ENCODE measurements around the gene UNC13D. TPM values are rescaled to one million over a fixed set of nuclear protein-coding genes. Genes with fewer than 3 reads are reported as not detected.
A peak's percentile ranks its signal among the peaks of the same experiment; 100 is the strongest.
"Not testable (repeated sequence)": the region's sequence is repeated elsewhere in the genome, so short reads cannot be mapped to it uniquely, and the experiment has no call there.

Gene UNC13D
- total and polyA plus RNA-seq, 2 of the 4 experiments (the other 2 are of a cell fraction), result under 0.01 to 0.31 TPM

DNA sequence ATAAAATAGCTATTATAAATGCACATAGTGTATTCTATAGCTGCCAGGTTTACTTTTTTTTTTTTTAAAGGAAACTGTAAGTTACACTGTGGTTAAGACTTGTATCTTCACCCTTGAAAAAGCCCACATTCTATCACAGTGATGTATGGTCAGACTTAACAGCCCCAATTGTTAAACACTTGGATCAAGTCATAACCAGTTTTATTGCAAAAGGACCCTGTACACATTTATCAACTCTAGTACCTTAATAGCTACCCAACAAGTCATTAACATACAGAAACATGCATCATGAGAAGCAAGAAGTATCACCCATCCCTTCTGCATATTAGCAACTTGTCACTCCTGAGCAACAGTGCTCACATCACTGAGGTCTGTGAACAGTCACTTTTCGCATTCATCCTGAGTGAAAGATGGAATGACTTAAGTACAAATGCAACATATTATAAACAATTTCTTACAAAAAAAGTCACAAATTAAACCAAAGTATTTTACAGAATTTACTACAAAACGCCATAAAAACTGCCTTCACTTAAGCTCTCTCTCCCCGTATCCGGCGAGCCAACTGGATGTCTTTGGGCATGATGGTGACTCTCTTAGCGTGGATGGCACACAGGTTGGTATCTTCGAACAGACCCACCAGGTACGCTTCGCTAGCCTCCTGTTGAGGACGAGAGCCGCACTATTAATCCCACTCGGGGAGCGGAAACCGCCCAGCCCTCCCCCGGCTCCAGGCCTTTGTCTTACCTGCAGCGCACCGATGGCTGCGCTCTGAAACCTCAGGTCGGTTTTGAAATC is 65.9 kb downstream of the UNC13D start:
- H3K27me3 ChIP-seq (ENCODE audit: control insufficient read depth, insufficient read depth, low read length); in situ Hi-C loops (cut with MboI; ENCODE audit: low sequenced_read_pairs); H2BK120ac ChIP-seq (ENCODE audit: low read depth, low read length); H3K18ac ChIP-seq (ENCODE audit: low read depth, low read length); H4K8ac ChIP-seq (ENCODE audit: low read depth in 2 of 2, low read length in 2 of 2); H2BK15ac ChIP-seq (ENCODE audit: low read depth, low read length); H3K4me1 ChIP-seq (ENCODE audit: control insufficient read depth, insufficient read depth, low read length); H3K9me3 ChIP-seq (ENCODE audit: control insufficient read depth, insufficient read depth, low read length); H3K56ac ChIP-seq (ENCODE audit: extremely low read depth, insufficient read depth, low read length); ATAC-seq (ENCODE audit: low read depth); H4K5ac ChIP-seq (ENCODE audit: low read depth, low read length); H2BK20ac ChIP-seq (ENCODE audit: low read depth, low read length); H2AFZ ChIP-seq (replicated peaks; ENCODE audit: low read length, poor library complexity); intact Hi-C loops (cut with micrococcal nuclease); H2BK5ac ChIP-seq (ENCODE audit: low read depth, low read length, poor library complexity, severe bottlenecking); dilution Hi-C loops (cut with HindIII; ENCODE audit: low sequenced_read_pairs, unreplicated experiment); H2AK5ac ChIP-seq (ENCODE audit: low read depth, low read length); DNase-seq: not testable (repeated sequence)
- Histone ChIP-seq H3K23ac (ENCODE audit: low read depth, low read length) (peak overlapping the region; percentile 58; the same call in 1 of the 2 replicates), H4K91ac (ENCODE audit: insufficient read depth, low read depth, low read length) (0 out of 2 replicates have a peak overlapping the region, but pooled peaks have one; percentile 5), H3K14ac (replicated peaks; ENCODE audit: low read depth, low read length) (peak overlapping the region; percentile 33; the same call in 1 of the 2 replicates), H2AK9ac (replicated peaks; ENCODE audit: low read depth, low read length, poor library complexity) (peak overlapping the region; percentile 70), H3K4ac (ENCODE audit: low read depth, low read length) (peak overlapping the region; percentile 3; the same call in 1 of the 2 replicates), H3K79me1 (ENCODE audit: low read depth in 1 of 2, low read length in 2 of 2) (peaks cover 10 to 35% of the 10 kb centered on the region in 2 experiments), H3K36me3 (ENCODE audit: control insufficient read depth, insufficient read depth, low read length) (peaks cover 23% of the 10 kb centered on the region), H3K9me1 (ENCODE audit: insufficient read depth, low read length) (peaks cover 15% of the 10 kb centered on the region), H3K4me2 (ENCODE audit: low read depth, low read length) (peak overlapping the region; percentile 86), H3K27ac (ENCODE audit: insufficient read depth, low read length) (peak overlapping the region; percentile 86; the same call in 1 of the 2 replicates), H3K4me3 (ENCODE audit: insufficient read depth, low read depth, low read length) (peak overlapping the region; percentile 62), H3K9ac (ENCODE audit: low read depth, low read length) (peak overlapping the region; percentile 80), H4K20me1 (ENCODE audit: insufficient read depth, low read length) (peaks cover 55% of the 10 kb centered on the region)
- TSS peak; percentile 66 for BruUV-seq (replicated peaks)
- ChIA-PET POLR2A (ENCODE audit: unreplicated experiment) (interaction anchor here (0.7 kb wide), 1 partner anchor 36 kb away, joined by 3 read pairs; no protein-coding TSS in a partner anchor), CTCF (interaction anchor here (0.6 to 1.8 kb wide), 2 partner anchors 13 to 398 kb away, joined by 3 to 5 read pairs; partner anchors contain the start of gene GALK1)
- WGBS, 2 experiments (ENCODE audit: extremely low coverage in 2 of 2, insufficient read length in 1 of 2), result 0% methylated on average over 14 of the region's 19 CpGs; no CpG with 5 or more reads in 1 of the 2 experiments

Measured in IMR-90 (cell line).